ENCODE results near the gene LCE1A. TPM values are rescaled to one million over a fixed set of nuclear protein-coding genes. Genes with fewer than 3 reads are reported as not detected.

The LCE1A gene
- total and polyA plus RNA-seq, 3 donors from 2014 or later, result not detected

DNA sequence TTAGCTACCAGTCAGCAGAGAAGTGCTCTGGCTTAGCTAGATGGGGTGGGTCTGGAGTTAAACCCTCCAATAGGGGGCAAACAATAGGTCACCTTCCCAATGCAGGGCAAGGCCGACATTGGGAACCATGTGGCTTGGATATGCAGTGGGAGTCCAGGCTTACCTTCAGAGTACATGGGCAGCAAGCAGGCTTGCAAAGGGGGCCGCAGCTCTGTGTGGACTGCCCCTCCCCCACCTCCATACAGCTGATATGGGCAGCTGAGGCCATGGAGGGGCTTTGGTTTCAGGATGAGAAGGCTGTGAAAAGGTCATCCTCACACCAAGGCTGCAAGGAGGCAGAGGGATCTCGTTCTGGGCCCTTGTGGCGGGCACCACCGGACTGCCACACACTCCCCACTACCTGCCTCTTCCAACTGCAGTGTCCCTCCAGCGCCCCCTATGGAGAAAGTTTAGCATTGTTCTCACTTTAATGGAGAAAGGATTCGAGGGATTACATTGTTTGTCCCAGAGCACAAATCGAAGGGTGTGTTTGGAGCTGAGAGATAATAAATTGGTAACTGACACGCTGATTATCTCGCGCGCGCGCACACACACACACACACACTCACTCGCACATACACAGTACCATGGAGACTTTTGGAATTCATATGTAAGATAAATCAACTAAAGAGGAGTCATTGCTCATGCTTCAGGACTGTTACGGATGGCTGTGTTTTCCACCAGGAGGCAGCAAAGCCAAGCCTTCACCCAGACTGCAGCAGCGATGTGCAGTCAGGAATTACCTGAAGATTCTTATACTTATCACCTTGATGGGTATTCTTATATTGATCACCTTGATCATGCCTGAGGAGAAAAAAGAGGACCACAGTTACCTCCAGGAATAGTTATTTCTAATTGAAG lies 43.8 kb downstream of the LCE1A start:
- no peak overlapping the region for H3K4me3 ChIP-seq
- H3K27me3 ChIP-seq, result no peaks in the 10 kb centered on the region
- DNase-seq, result peak; percentile 47
- no peaks in the 10 kb centered on the region for H3K4me1 ChIP-seq
- intact Hi-C loops (cut with DNase I; ENCODE audit: low total_unique reads), result no loop called here
- no peaks in the 10 kb centered on the region for H3K36me3 ChIP-seq (ENCODE audit: low read depth, missing control alignments)
- TF ChIP-seq, protein P1, sequence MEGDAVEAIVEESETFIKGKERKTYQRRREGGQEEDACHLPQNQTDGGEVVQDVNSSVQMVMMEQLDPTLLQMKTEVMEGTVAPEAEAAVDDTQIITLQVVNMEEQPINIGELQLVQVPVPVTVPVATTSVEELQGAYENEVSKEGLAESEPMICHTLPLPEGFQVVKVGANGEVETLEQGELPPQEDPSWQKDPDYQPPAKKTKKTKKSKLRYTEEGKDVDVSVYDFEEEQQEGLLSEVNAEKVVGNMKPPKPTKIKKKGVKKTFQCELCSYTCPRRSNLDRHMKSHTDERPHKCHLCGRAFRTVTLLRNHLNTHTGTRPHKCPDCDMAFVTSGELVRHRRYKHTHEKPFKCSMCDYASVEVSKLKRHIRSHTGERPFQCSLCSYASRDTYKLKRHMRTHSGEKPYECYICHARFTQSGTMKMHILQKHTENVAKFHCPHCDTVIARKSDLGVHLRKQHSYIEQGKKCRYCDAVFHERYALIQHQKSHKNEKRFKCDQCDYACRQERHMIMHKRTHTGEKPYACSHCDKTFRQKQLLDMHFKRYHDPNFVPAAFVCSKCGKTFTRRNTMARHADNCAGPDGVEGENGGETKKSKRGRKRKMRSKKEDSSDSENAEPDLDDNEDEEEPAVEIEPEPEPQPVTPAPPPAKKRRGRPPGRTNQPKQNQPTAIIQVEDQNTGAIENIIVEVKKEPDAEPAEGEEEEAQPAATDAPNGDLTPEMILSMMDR (IDR thresholded peaks at IDR 0.05), result peak in 2 of 3 experiments; percentile 46 to 58
- no peak for TF ChIP-seq POLR2A (IDR thresholded peaks at IDR 0.05)
- H3K27ac ChIP-seq, result no peak overlapping the region
- no peaks in the 10 kb centered on the region for H3K9me3 ChIP-seq
- WGBS, 2 donors, result 32 to 41% methylated on average over 12 to 17 of the region's 17 CpGs

DNA sequence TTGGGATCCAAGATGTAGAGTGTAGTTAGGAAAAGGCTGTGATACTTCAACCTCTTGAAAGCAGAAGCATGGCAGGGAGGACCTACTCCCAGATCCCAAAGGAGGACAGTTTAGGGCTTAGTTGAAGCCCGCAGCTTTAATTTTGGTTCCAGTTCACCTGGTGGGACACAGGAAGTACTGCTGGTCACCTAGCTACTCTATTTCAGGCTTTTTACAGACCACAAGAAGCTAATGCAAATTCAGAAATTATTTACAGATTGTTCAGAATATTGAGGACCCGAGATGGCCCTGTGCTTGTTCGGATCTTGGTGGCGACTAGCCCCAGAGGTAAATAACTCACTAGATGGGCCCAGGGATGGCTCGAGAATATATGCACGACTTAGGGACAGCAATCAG lies 44.5 kb downstream of the LCE1A start:
- no peak overlapping the region for H3K4me3 ChIP-seq
- H3K36me3 ChIP-seq (ENCODE audit: low read depth, missing control alignments), result no peaks in the 10 kb centered on the region
- intact Hi-C loops (cut with DNase I; ENCODE audit: low total_unique reads), result no loop called here
- no peak overlapping the region for H3K27ac ChIP-seq
- no peak for DNase-seq
- H3K4me1 ChIP-seq, result no peaks in the 10 kb centered on the region
- H3K27me3 ChIP-seq, result no peaks in the 10 kb centered on the region
- 62 to 72% methylated on average over 6 of the region's 6 CpGs for WGBS, 2 donors
- H3K9me3 ChIP-seq, result no peaks in the 10 kb centered on the region
- TF ChIP-seq, protein P1 (IDR thresholded peaks at IDR 0.05), result no peak
- no peak for TF ChIP-seq POLR2A (IDR thresholded peaks at IDR 0.05)

DNA sequence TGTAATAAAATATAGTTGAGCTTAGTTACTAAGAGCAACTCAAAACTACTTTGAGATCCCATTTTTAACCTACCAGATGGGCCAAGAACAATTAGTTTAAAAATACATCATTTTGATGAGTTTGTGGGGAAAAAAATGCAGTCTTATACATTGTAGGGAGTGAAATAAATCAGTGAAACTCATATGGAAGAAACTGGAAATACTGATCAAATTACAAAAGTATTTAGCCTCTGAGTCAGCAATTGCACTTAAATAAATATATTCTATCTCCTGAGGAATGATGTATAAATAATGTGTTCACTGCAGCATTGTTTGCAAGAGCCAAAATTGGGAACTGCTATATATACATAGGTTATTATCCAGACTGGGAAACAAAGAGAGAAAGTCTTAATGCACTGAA lies 46.2 kb downstream of the LCE1A start:
- Histone ChIP-seq H3K36me3 (ENCODE audit: low read depth, missing control alignments) (no peaks in the 10 kb centered on the region), H3K4me1 (no peaks in the 10 kb centered on the region), H3K9me3 (no peaks in the 10 kb centered on the region), H3K27me3 (no peaks in the 10 kb centered on the region), H3K4me3 (no peak overlapping the region), H3K27ac (no peak overlapping the region)
- DNase-seq, result no peak
- intact Hi-C loops (cut with DNase I; ENCODE audit: low total_unique reads), result no loop called here
- no peak for TF ChIP-seq POLR2A (IDR thresholded peaks at IDR 0.05)
- TF ChIP-seq, protein P1 (IDR thresholded peaks at IDR 0.05), result no peak

DNA sequence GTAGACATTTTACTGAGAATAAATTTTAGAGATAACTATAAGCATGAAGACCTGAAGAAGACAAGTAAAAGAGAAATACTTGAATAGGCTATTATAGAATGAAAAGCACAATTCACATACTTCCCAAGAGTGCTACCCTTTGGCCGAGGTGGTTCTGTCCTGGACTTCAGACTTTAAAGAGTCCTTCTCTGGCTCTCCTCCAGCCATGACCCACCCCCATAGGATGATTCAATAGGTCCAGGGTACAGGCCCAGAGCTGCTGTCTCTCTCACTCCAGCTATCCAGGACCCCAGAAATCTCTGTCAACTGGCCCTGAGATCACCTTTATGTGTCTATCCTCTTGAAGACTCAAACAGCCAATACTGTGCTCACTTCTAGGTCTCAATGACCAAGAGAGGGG lies 49.6 kb downstream of the LCE1A start:
- intact Hi-C loops (cut with DNase I; ENCODE audit: low total_unique reads), result no loop called here
- Histone ChIP-seq H3K4me3 (no peak overlapping the region), H3K36me3 (ENCODE audit: low read depth, missing control alignments) (no peaks in the 10 kb centered on the region), H3K9me3 (no peaks in the 10 kb centered on the region), H3K27ac (no peak overlapping the region), H3K4me1 (no peaks in the 10 kb centered on the region), H3K27me3 (no peaks in the 10 kb centered on the region)
- no peak for TF ChIP-seq POLR2A (IDR thresholded peaks at IDR 0.05)
- TF ChIP-seq, protein P1 (IDR thresholded peaks at IDR 0.05), result no peak
- 86 to 100% methylated on average over 1 of the region's 1 CpG for WGBS, 2 donors
- DNase-seq, result no peak

Other genes with a start within 250 kb of the LCE1A start
- not detected for gene LCE3D, start 247.0 kb upstream of the LCE1A start, total RNA-seq
- not detected for gene LCE3D, start 247.0 kb upstream of the LCE1A start, polyA plus RNA-seq (ENCODE audit: insufficient read depth, low read depth, low replicate concordance)
- not detected for gene LCE3C, start 227.2 kb upstream of the LCE1A start, total RNA-seq
- not detected for gene LCE3C, start 227.2 kb upstream of the LCE1A start, polyA plus RNA-seq (ENCODE audit: insufficient read depth, low read depth, low replicate concordance)
- not detected for gene LCE3B, start 213.7 kb upstream of the LCE1A start, total RNA-seq
- gene LCE3B, start 213.7 kb upstream of the LCE1A start, polyA plus RNA-seq (ENCODE audit: insufficient read depth, low read depth, low replicate concordance), result not detected
- gene LCE3A, start 204.4 kb upstream of the LCE1A start, total RNA-seq, result not detected
- not detected for gene LCE3A, start 204.4 kb upstream of the LCE1A start, polyA plus RNA-seq (ENCODE audit: insufficient read depth, low read depth, low replicate concordance)
- gene LCE2D, start 164.1 kb upstream of the LCE1A start, total RNA-seq, result not detected
- gene LCE2D, start 164.1 kb upstream of the LCE1A start, polyA plus RNA-seq (ENCODE audit: insufficient read depth, low read depth, low replicate concordance), result not detected
- gene LCE2C, start 152.2 kb upstream of the LCE1A start, total RNA-seq, result not detected
- not detected for gene LCE2C, start 152.2 kb upstream of the LCE1A start, polyA plus RNA-seq (ENCODE audit: insufficient read depth, low read depth, low replicate concordance)
- not detected for gene LCE2B, start 141.3 kb upstream of the LCE1A start, total RNA-seq
- not detected for gene LCE2B, start 141.3 kb upstream of the LCE1A start, polyA plus RNA-seq (ENCODE audit: insufficient read depth, low read depth, low replicate concordance)
- not detected for gene LCE2A, start 129.1 kb upstream of the LCE1A start, total RNA-seq
- gene LCE2A, start 129.1 kb upstream of the LCE1A start, polyA plus RNA-seq (ENCODE audit: insufficient read depth, low read depth, low replicate concordance), result not detected
- gene LCE4A, start 119.3 kb upstream of the LCE1A start, total RNA-seq, result not detected
- not detected for gene LCE4A, start 119.3 kb upstream of the LCE1A start, polyA plus RNA-seq (ENCODE audit: insufficient read depth, low read depth, low replicate concordance)
- gene KPRP, start 69.4 kb upstream of the LCE1A start, total RNA-seq, result not detected
- not detected for gene KPRP, start 69.4 kb upstream of the LCE1A start, polyA plus RNA-seq (ENCODE audit: insufficient read depth, low read depth, low replicate concordance)
- gene LCE1F, start 52.3 kb upstream of the LCE1A start, total RNA-seq, result not detected
- not detected for gene LCE1F, start 52.3 kb upstream of the LCE1A start, polyA plus RNA-seq (ENCODE audit: insufficient read depth, low read depth, low replicate concordance)
- not detected for gene LCE1E, start 41.2 kb upstream of the LCE1A start, total RNA-seq
- gene LCE1E, start 41.2 kb upstream of the LCE1A start, polyA plus RNA-seq (ENCODE audit: insufficient read depth, low read depth, low replicate concordance), result not detected
- gene LCE1D, start 30.8 kb upstream of the LCE1A start, total RNA-seq, result not detected
- gene LCE1D, start 30.8 kb upstream of the LCE1A start, polyA plus RNA-seq (ENCODE audit: insufficient read depth, low read depth, low replicate concordance), result not detected
- not detected for gene LCE1C, start 20.8 kb upstream of the LCE1A start, total RNA-seq
- not detected for gene LCE1C, start 20.8 kb upstream of the LCE1A start, polyA plus RNA-seq (ENCODE audit: insufficient read depth, low read depth, low replicate concordance)
- not detected for gene LCE1B, start 15.5 kb upstream of the LCE1A start, total RNA-seq
- gene LCE1B, start 15.5 kb upstream of the LCE1A start, polyA plus RNA-seq (ENCODE audit: insufficient read depth, low read depth, low replicate concordance), result not detected
- not detected for gene LCE6A, start 15.4 kb downstream of the LCE1A start, total RNA-seq
- gene LCE6A, start 15.4 kb downstream of the LCE1A start, polyA plus RNA-seq (ENCODE audit: insufficient read depth, low read depth, low replicate concordance), result not detected
- gene LCE7A, start 32.5 kb downstream of the LCE1A start, total RNA-seq, result not detected
- gene LCE7A, start 32.5 kb downstream of the LCE1A start, polyA plus RNA-seq (ENCODE audit: insufficient read depth, low read depth, low replicate concordance), result not detected
- gene SMCP, start 50.8 kb downstream of the LCE1A start, total RNA-seq, result 100 to 1,000 TPM; 249 to 786 TPM
- gene SMCP, start 50.8 kb downstream of the LCE1A start, polyA plus RNA-seq (ENCODE audit: insufficient read depth, low read depth, low replicate concordance), result 724 TPM
- not detected for gene IVL, start 81.1 kb downstream of the LCE1A start, total RNA-seq
- not detected for gene IVL, start 81.1 kb downstream of the LCE1A start, polyA plus RNA-seq (ENCODE audit: insufficient read depth, low read depth, low replicate concordance)
- not detected for gene SPRR5, start 119.7 kb downstream of the LCE1A start, total RNA-seq
- not detected for gene SPRR5, start 119.7 kb downstream of the LCE1A start, polyA plus RNA-seq (ENCODE audit: insufficient read depth, low read depth, low replicate concordance)
- 1 to 10 TPM in 1 of 2 donors, under 1 TPM in 1; 0.81 to 8.4 TPM for gene SPRR4, start 143.2 kb downstream of the LCE1A start, total RNA-seq
- 9.5 TPM for gene SPRR4, start 143.2 kb downstream of the LCE1A start, polyA plus RNA-seq (ENCODE audit: insufficient read depth, low read depth, low replicate concordance)
- gene SPRR1A, start 156.6 kb downstream of the LCE1A start, total RNA-seq, result not detected
- not detected for gene SPRR1A, start 156.6 kb downstream of the LCE1A start, polyA plus RNA-seq (ENCODE audit: insufficient read depth, low read depth, low replicate concordance)
- gene SPRR3, start 174.3 kb downstream of the LCE1A start, total RNA-seq, result not detected
- gene SPRR3, start 174.3 kb downstream of the LCE1A start, polyA plus RNA-seq (ENCODE audit: insufficient read depth, low read depth, low replicate concordance), result not detected
- not detected for gene SPRR1B, start 203.7 kb downstream of the LCE1A start, total RNA-seq
- not detected for gene SPRR1B, start 203.7 kb downstream of the LCE1A start, polyA plus RNA-seq (ENCODE audit: insufficient read depth, low read depth, low replicate concordance)
- gene SPRR2D, start 213.6 kb downstream of the LCE1A start, total RNA-seq, result under 1 TPM in 1 of 2 donors, not detected in 1; 0.56 TPM
- 0.74 TPM for gene SPRR2D, start 213.6 kb downstream of the LCE1A start, polyA plus RNA-seq (ENCODE audit: insufficient read depth, low read depth, low replicate concordance)
- gene SPRR2A, start 230.0 kb downstream of the LCE1A start, total RNA-seq, result not detected
- not detected for gene SPRR2A, start 230.0 kb downstream of the LCE1A start, polyA plus RNA-seq (ENCODE audit: insufficient read depth, low read depth, low replicate concordance)
- gene SPRR2B, start 244.1 kb downstream of the LCE1A start, total RNA-seq, result under 1 TPM in 1 of 2 donors, not detected in 1; 0.62 TPM
- 12.4 TPM for gene SPRR2B, start 244.1 kb downstream of the LCE1A start, polyA plus RNA-seq (ENCODE audit: insufficient read depth, low read depth, low replicate concordance)

Data from testis (tissue), 3 donors.